ENCODE results near the gene CNTN2.

Gene CNTN2

GRCh38 chr1:205074513-205074912 is 31.5 kb downstream of the CNTN2 start:
- DNase-seq, result no peak

- no peak for DNase-seq
Observed at GRCh38 chr1:205075642-205076155, 32.7 kb downstream of the CNTN2 start.

- DNase-seq, result no peak
Observed at GRCh38 chr1:205076245-205076761, 33.3 kb downstream of the CNTN2 start.

GRCh38 chr1:205077158-205077933 is 34.3 kb downstream of the CNTN2 start:
- DNase-seq, result no peak

- DNase-seq, result no peak
Observed at GRCh38 chr1:205077934-205078311, 34.9 kb downstream of the CNTN2 start.

- DNase-seq, result no peak
Observed at GRCh38 chr1:205082431-205082830, 39.4 kb downstream of the CNTN2 start.

GRCh38 chr1:205084360-205084759 is 41.3 kb downstream of the CNTN2 start, which contains the start of gene TMEM81:
TSS of gene TMEM81 (minus strand) at chr1:205084460. CDS start at chr1:205084320, 140 bp downstream.
- no peak for DNase-seq

GRCh38 chr1:205088341-205088740 is 45.3 kb downstream of the CNTN2 start:
- no peak for DNase-seq

GRCh38 chr1:205091043-205091740 is 48.2 kb downstream of the CNTN2 start:
- DNase-seq, result no peak

GRCh38 chr1:205095422-205095821 is 52.4 kb downstream of the CNTN2 start:
- DNase-seq, result no peak

GRCh38 chr1:205098242-205098641 is 55.2 kb downstream of the CNTN2 start:
- no peak for DNase-seq

GRCh38 chr1:205102404-205102803 is 59.4 kb downstream of the CNTN2 start:
- DNase-seq, result no peak

- no peak for DNase-seq
Observed at GRCh38 chr1:205107327-205107726, 64.3 kb downstream of the CNTN2 start.

GRCh38 chr1:205108464-205108863 is 65.5 kb downstream of the CNTN2 start:
- no peak for DNase-seq

- DNase-seq, result no peak
Observed at GRCh38 chr1:205109269-205109668, 66.3 kb downstream of the CNTN2 start.

- DNase-seq, result no peak
Observed at GRCh38 chr1:205109711-205110110, 66.7 kb downstream of the CNTN2 start.

- DNase-seq, result no peak
Observed at GRCh38 chr1:205111354-205111753, 68.3 kb downstream of the CNTN2 start.

GRCh38 chr1:205118752-205119151 is 75.7 kb downstream of the CNTN2 start:
- DNase-seq, result no peak

GRCh38 chr1:205121660-205122488 is 78.9 kb downstream of the CNTN2 start, which contains the start of gene RBBP5:
TSS of gene RBBP5 (minus strand) at chr1:205121978. CDS start at chr1:205121873, 105 bp downstream.
- peak; percentile 96 for DNase-seq

GRCh38 chr1:205122489-205122882 is 79.5 kb downstream of the CNTN2 start:
- DNase-seq, result peak in 1 of 2 experiments; percentile 62

- DNase-seq, result no peak
Observed at GRCh38 chr1:205124726-205125125, 81.7 kb downstream of the CNTN2 start.

- no peak for DNase-seq
Observed at GRCh38 chr1:205127646-205128045, 84.6 kb downstream of the CNTN2 start.
